HEK293 (cell line): ENCODE measurements around the gene NOSIP.

ENCODE experiments used
- CTCF ChIA-PET: fragments of 350-600 bp; formaldehyde crosslinking; extraction: SDS; loops from one replicate; lab custom pipeline; 2021; ENCODE audit warnings: antibody characterized with exemption; lab: Yijun Ruan, JAX
- POLR2A ChIA-PET: fragments of 300-600 bp; formaldehyde crosslinking; extraction: SDS; loops from one replicate; lab custom pipeline; 2020; ENCODE audit warnings: antibody characterized with exemption, inconsistent platforms; lab: Yijun Ruan, JAX
- H3K27ac ChIP-seq: fragments of 200-500 bp; sonication (Bioruptor generic); 2 replicates; pipeline ENCODE4 v1.5.1; 2014; ENCODE audit warnings: low read depth, low read length, control low read depth, inconsistent platforms; ENCODE audit errors: extremely low read depth
- H3K36me3 ChIP-seq, 2 experiments: fragments of 200-500 bp in 1 of 2; sonication (Bioruptor generic) in 1 of 2; 1 replicate in 1 of 2; 2 replicates in 1 of 2; pipeline ENCODE4 v1.5.1; 2014 to 2017; ENCODE audit warnings: inconsistent platforms in 2 of 2, low read length in 2 of 2; ENCODE audit not compliant: control insufficient read depth in 2 of 2, insufficient read depth in 1 of 2
- H3K4me1 ChIP-seq: fragments of 200-500 bp; sonication (Bioruptor generic); 2 replicates; pipeline ENCODE4 v1.5.1; 2014; ENCODE audit warnings: mild to moderate bottlenecking, low read length, inconsistent platforms; ENCODE audit not compliant: control insufficient read depth, insufficient read depth
- H3K4me3 ChIP-seq: 2 replicates; pipeline ENCODE4 v1.5.1; 2011; ENCODE audit warnings: low read depth, mild to moderate bottlenecking, control low read depth, low read length, moderate library complexity
- H3K9me3 ChIP-seq: fragments of 200-500 bp; sonication (Bioruptor generic); 2 replicates; pipeline ENCODE4 v1.5.1; 2014; ENCODE audit warnings: low read depth, low read length, inconsistent platforms; ENCODE audit not compliant: control insufficient read depth, insufficient read depth
- BCL11B ChIP-seq: fragments of 450-650 bp; formaldehyde crosslinking; IDR thresholded peaks from 2 replicates; pipeline ENCODE4 v1.5.1; 2016; ENCODE audit warnings: low read depth, missing biosample characterization, missing genetic modification characterization
- GLI4 ChIP-seq: fragments of 450-650 bp; formaldehyde crosslinking; IDR thresholded peaks from 2 replicates; pipeline ENCODE4 v1.5.1; 2016; ENCODE audit warnings: missing biosample characterization, missing genetic modification characterization
- HIC1 ChIP-seq: fragments of 450-650 bp; formaldehyde crosslinking; IDR thresholded peaks from 2 replicates; pipeline ENCODE4 v1.5.1; 2016; ENCODE audit warnings: missing biosample characterization, missing genetic modification characterization
- KLF1 ChIP-seq: fragments of 450-650 bp; formaldehyde crosslinking; IDR thresholded peaks from 2 replicates; pipeline ENCODE4 v1.5.1; 2016; ENCODE audit warnings: missing biosample characterization, missing genetic modification characterization
- KLF16 ChIP-seq: fragments of 450-650 bp; formaldehyde crosslinking; IDR thresholded peaks from 2 replicates; pipeline ENCODE4 v1.5.1; 2017; ENCODE audit warnings: missing biosample characterization, missing genetic modification characterization
- KLF17 ChIP-seq: fragments of 450-650 bp; formaldehyde crosslinking; IDR thresholded peaks from 2 replicates; pipeline ENCODE4 v1.5.1; 2016; ENCODE audit warnings: missing biosample characterization, missing genetic modification characterization
- KLF8 ChIP-seq: fragments of 450-650 bp; formaldehyde crosslinking; IDR thresholded peaks from 2 replicates; pipeline ENCODE4 v1.5.1; 2016; ENCODE audit warnings: missing biosample characterization, missing genetic modification characterization
- MEIS1 ChIP-seq: sonication (generic); formaldehyde crosslinking; IDR thresholded peaks from 2 replicates; pipeline ENCODE4 v1.8.1; 2022; ENCODE audit warnings: missing genetic modification reagents, mild to moderate bottlenecking, borderline replicate concordance
- TRIM28 ChIP-seq: IDR thresholded peaks from 2 replicates; pipeline ENCODE4 v1.6.1; 2011; ENCODE audit warnings: low read length, control low read depth, borderline replicate concordance
- ZBTB17 ChIP-seq: fragments of 450-650 bp; formaldehyde crosslinking; IDR thresholded peaks from 2 replicates; pipeline ENCODE4 v1.5.1; 2016; ENCODE audit warnings: missing biosample characterization, missing genetic modification characterization
- ZBTB20 ChIP-seq: fragments of 450-650 bp; formaldehyde crosslinking; IDR thresholded peaks from 2 replicates; pipeline ENCODE4 v1.5.1; 2016; ENCODE audit warnings: missing biosample characterization, missing genetic modification characterization
- ZBTB21 ChIP-seq: fragments of 450-650 bp; formaldehyde crosslinking; IDR thresholded peaks from 2 replicates; pipeline ENCODE4 v1.5.1; 2017; ENCODE audit warnings: missing biosample characterization, missing genetic modification characterization
- ZBTB44 ChIP-seq: fragments of 450-650 bp; IDR thresholded peaks from 2 replicates; pipeline ENCODE4 v1.5.1; 2018; ENCODE audit warnings: missing biosample characterization, mild to moderate bottlenecking, missing genetic modification characterization
- ZFHX2 ChIP-seq: fragments of 450-650 bp; formaldehyde crosslinking; conservative IDR thresholded peaks from 2 replicates; pipeline ENCODE4 v1.5.1; 2016; ENCODE audit warnings: missing biosample characterization, missing genetic modification characterization
- ZNF239 ChIP-seq: fragments of 450-650 bp; formaldehyde crosslinking; IDR thresholded peaks from 2 replicates; pipeline ENCODE4 v1.5.1; 2016; ENCODE audit warnings: missing biosample characterization, missing genetic modification characterization
- ZNF302 ChIP-seq: fragments of 450-650 bp; formaldehyde crosslinking; IDR thresholded peaks from 2 replicates; pipeline ENCODE4 v1.5.1; 2016; ENCODE audit warnings: missing biosample characterization, missing genetic modification characterization, low read depth
- ZNF341 ChIP-seq: fragments of 450-650 bp; formaldehyde crosslinking; IDR thresholded peaks from 2 replicates; pipeline ENCODE4; 2016; ENCODE audit warnings: low read depth, missing biosample characterization, missing genetic modification characterization
- ZNF398 ChIP-seq: fragments of 450-650 bp; formaldehyde crosslinking; IDR thresholded peaks from 2 replicates; pipeline ENCODE4 v1.5.1; 2017; ENCODE audit warnings: missing biosample characterization, missing genetic modification characterization
- ZNF558 ChIP-seq: fragments of 450-650 bp; formaldehyde crosslinking; IDR thresholded peaks from 2 replicates; pipeline ENCODE4 v1.5.1; 2016; ENCODE audit warnings: missing biosample characterization, missing genetic modification characterization
- ZNF596 ChIP-seq: fragments of 450-650 bp; IDR thresholded peaks from 2 replicates; pipeline ENCODE4 v1.5.0; 2018; ENCODE audit warnings: missing biosample characterization, mild to moderate bottlenecking, missing genetic modification characterization, moderate library complexity
- ZNF645 ChIP-seq: fragments of 450-650 bp; formaldehyde crosslinking; IDR thresholded peaks from 2 replicates; pipeline ENCODE4; 2016; ENCODE audit warnings: missing biosample characterization, missing genetic modification characterization
- ZNF677 ChIP-seq: fragments of 450-650 bp; IDR thresholded peaks from 2 replicates; pipeline ENCODE4 v1.5.0; 2018; ENCODE audit warnings: missing biosample characterization, mild to moderate bottlenecking, missing genetic modification characterization, moderate library complexity
- ZNF747 ChIP-seq: fragments of 450-650 bp; formaldehyde crosslinking; IDR thresholded peaks from 2 replicates; pipeline ENCODE4 v1.5.1; 2016; ENCODE audit warnings: missing biosample characterization, missing genetic modification characterization
- ZNF768 ChIP-seq: fragments of 450-650 bp; formaldehyde crosslinking; IDR thresholded peaks from 2 replicates; pipeline ENCODE4 v1.5.1; 2018; ENCODE audit warnings: missing biosample characterization, mild to moderate bottlenecking, missing genetic modification characterization
- ZNF791 ChIP-seq: fragments of 450-650 bp; formaldehyde crosslinking; IDR thresholded peaks from 2 replicates; pipeline ENCODE4 v1.5.1; 2016; ENCODE audit warnings: missing biosample characterization, missing genetic modification characterization
- ZNF792 ChIP-seq: fragments of 450-650 bp; formaldehyde crosslinking; IDR thresholded peaks from 2 replicates; pipeline ENCODE4 v1.5.1; 2016; ENCODE audit warnings: missing biosample characterization, missing genetic modification characterization
- ZSCAN4 ChIP-seq: fragments of 450-650 bp; formaldehyde crosslinking; IDR thresholded peaks from 2 replicates; pipeline ENCODE4 v1.5.1; 2017; ENCODE audit warnings: missing biosample characterization, missing genetic modification characterization

NOSIP gene

GRCh38 chr19:49591731-49592485 lies 11.6 kb upstream of the NOSIP start (continued):
- TF ChIP-seq HIC1 (tag by site-specific recombination) (peak; percentile 19), ZNF596 (peak; percentile 40; the same call in 1 of the 2 replicates), ZBTB44 (tag by site-specific recombination) (peak; percentile 87), ZNF792 (tag by site-specific recombination) (0 out of 2 replicates have a peak, but pooled peaks have one; percentile 31), KLF8 (tag by site-specific recombination) (peak; percentile 82), KLF1 (tag by site-specific recombination) (peak; percentile 65), ZSCAN4 (peak; percentile 64), ZNF677 (tag by site-specific recombination) (0 out of 2 replicates have a peak, but pooled peaks have one; percentile 11), KLF16 (peak; percentile 74; the same call in 1 of the 2 replicates), ZNF341 (tag by site-specific recombination) (peak; percentile 21; the same call in 1 of the 2 replicates), ZBTB21 (no peak), ZNF398 (tag by site-specific recombination) (peak; percentile 63), ZBTB17 (peak; percentile 73), ZNF239 (peak; percentile 32; the same call in 1 of the 2 replicates), GLI4 (no peak), ZBTB20 (peak; percentile 59; the same call in 1 of the 2 replicates), BCL11B (peak; percentile 8; the same call in 1 of the 2 replicates)

- ChIA-PET CTCF (interaction anchor here (0.6 to 1.3 kb wide), 4 partner anchors 11 to 137 kb away, joined by 3 to 4 read pairs (median 4); partner anchors contain the start of gene NOSIP), POLR2A (interaction anchor here (0.6 to 7.1 kb wide), 12 partner anchors 12 to 103 kb away, joined by 3 to 124 read pairs (median 5); partner anchors contain the start of genes IRF3, NOSIP, PRMT1 and PRRG2)
- Histone ChIP-seq H3K4me1 (peaks cover 7% of the 10 kb centered on the region), H3K27ac (peak within 1 kb of the TSS; percentile 99), H3K36me3 (peaks cover 14 to 22% of the 10 kb centered on the region in 2 experiments), H3K4me3 (peak within 1 kb of the TSS; percentile 82), H3K9me3 (no peaks in the 10 kb centered on the region)
- TF ChIP-seq KLF17 (tag by site-specific recombination), result no peak
- TF ChIP-seq ZNF791 (tag by site-specific recombination), result no peak
- no peak for TF ChIP-seq ZNF747 (tag by site-specific recombination)
- no peak for TF ChIP-seq ZNF558 (tag by site-specific recombination)
- TF ChIP-seq ZNF645 (tag by site-specific recombination), result no peak
- TF ChIP-seq TRIM28, result no peak
- no peak for TF ChIP-seq MEIS1
- TF ChIP-seq ZNF768 (tag by site-specific recombination), result no peak
- TF ChIP-seq ZFHX2, result 0 out of 2 replicates have a peak, but pooled peaks have one; percentile 27
- no peak for TF ChIP-seq ZNF302
- TF ChIP-seq ZNF239, result no peak
These were observed 10.8 kb upstream of the NOSIP start, which contains the start of gene PRR12 for GRCh38 chr19:49590971-49591730. Gene PRR12, plus strand, starts transcription at chr19:49591182. Its CDS starts 473 bp downstream, at chr19:49591655.
